Ecto neural progenitor cell (in vitro differentiated cells): ENCODE measurements around the gene FALEC.
A peak's percentile ranks its signal among the peaks of the same experiment; 100 is the strongest.

Experiments used
- DNase-seq: peaks from one replicate; pipeline ENCODE4 v3.0.0-alpha.2; 2018; ENCODE audit warnings: low spot score

FALEC gene

GRCh38 chr1:150515328-150516049 lies at the start of gene FALEC:
Gene FALEC (plus strand): TSS chr1:150515752.
- DNase-seq = peak; percentile 98

- no peak for DNase-seq
Measured at GRCh38 chr1:150466964-150467363, 48.6 kb upstream of the FALEC start.

- DNase-seq = no peak
Measured at GRCh38 chr1:150469291-150469690, 46.3 kb upstream of the FALEC start.

- no peak for DNase-seq
Measured at GRCh38 chr1:150472601-150473200, 42.9 kb upstream of the FALEC start.

- no peak for DNase-seq
Measured at GRCh38 chr1:150473659-150474058, 41.9 kb upstream of the FALEC start.

- no peak for DNase-seq
Measured at GRCh38 chr1:150474869-150475268, 40.7 kb upstream of the FALEC start.

GRCh38 chr1:150476754-150477153 lies 38.8 kb upstream of the FALEC start:
- no peak for DNase-seq

- no peak for DNase-seq
Measured at GRCh38 chr1:150477320-150477719, 38.2 kb upstream of the FALEC start.

- DNase-seq = no peak
Measured at GRCh38 chr1:150477733-150478132, 37.8 kb upstream of the FALEC start.

GRCh38 chr1:150479370-150479769 lies 36.2 kb upstream of the FALEC start:
- no peak for DNase-seq

GRCh38 chr1:150479927-150480352 lies 35.6 kb upstream of the FALEC start:
- DNase-seq = no peak

- no peak for DNase-seq
Measured at GRCh38 chr1:150484431-150484830, 31.1 kb upstream of the FALEC start.

GRCh38 chr1:150484861-150485260 lies 30.7 kb upstream of the FALEC start:
- DNase-seq = no peak

- DNase-seq = peak; percentile 93
Measured at GRCh38 chr1:150486966-150487762, 28.4 kb upstream of the FALEC start, which contains the start of gene TARS2. Gene TARS2 (plus strand): TSS chr1:150487419. CDS start chr1:150487451, 32 bp downstream.

- DNase-seq = no peak
Measured at GRCh38 chr1:150487763-150488115, 27.8 kb upstream of the FALEC start.

GRCh38 chr1:150493175-150493574 lies 22.4 kb upstream of the FALEC start:
- no peak for DNase-seq

GRCh38 chr1:150498342-150498741 lies 17.2 kb upstream of the FALEC start:
- no peak for DNase-seq

- DNase-seq = no peak
Measured at GRCh38 chr1:150505431-150505830, 10.1 kb upstream of the FALEC start.

GRCh38 chr1:150507912-150508864 lies 7.4 kb upstream of the FALEC start, which contains the start of gene ECM1:
Gene ECM1 (plus strand): TSS chr1:150508109. CDS start chr1:150508210, 101 bp downstream.
- DNase-seq = no peak

- DNase-seq = no peak
Measured at GRCh38 chr1:150508982-150509381, 6.6 kb upstream of the FALEC start.

GRCh38 chr1:150511551-150511950 lies 4.0 kb upstream of the FALEC start:
- DNase-seq = no peak
